Mononuclear cell (primary cell): ENCODE data around the gene LARGE1. TPM values are rescaled to one million over a fixed set of nuclear protein-coding genes. Genes with fewer than 3 reads are reported as not detected.
"Not testable (repeated sequence)": the region's sequence is repeated elsewhere in the genome, so short reads cannot be mapped to it uniquely, and the experiment has no call there.

ENCODE experiments used
- H3K27me3 ChIP-seq: 2 replicates; pipeline ENCODE4 v1.6.0; 2011; ENCODE audit warnings: low read length, control low read depth; ENCODE audit not compliant: insufficient read depth
- H3K4me1 ChIP-seq: 2 replicates; pipeline ENCODE4 v1.5.1; 2011; ENCODE audit warnings: mild to moderate bottlenecking, low read length, control low read depth; ENCODE audit not compliant: insufficient read depth
- H3K4me3 ChIP-seq: 2 replicates; pipeline ENCODE4 v1.5.1; 2011; ENCODE audit warnings: mild to moderate bottlenecking, low read length, moderate library complexity
- H3K9me3 ChIP-seq: 2 replicates; pipeline ENCODE4 v1.5.1; 2011; ENCODE audit warnings: low read depth, mild to moderate bottlenecking, control low read depth, low read length
- total RNA-seq: library from RNA; depleted of rRNA; stranded (reverse); fragments of >200 nt; gene quantifications from one replicate; pipeline ENCODE4 v1.2.3, GENCODE V29; 2012

LARGE1 gene
- total RNA-seq, 1 donor: 3.9 TPM

GRCh38 chr22:33476206-33476605 is 444.1 kb downstream of the LARGE1 start:
- Histone ChIP-seq H3K4me1 (no peaks in the 10 kb centered on the region), H3K4me3 (no peak overlapping the region), H3K9me3 (no peaks in the 10 kb centered on the region), H3K27me3 (no peaks in the 10 kb centered on the region)

GRCh38 chr22:33474587-33474986 is 445.7 kb downstream of the LARGE1 start:
- Histone ChIP-seq H3K9me3 (no peaks in the 10 kb centered on the region), H3K27me3 (no peaks in the 10 kb centered on the region), H3K4me3 (no peak overlapping the region), H3K4me1 (no peaks in the 10 kb centered on the region)

- H3K9me3 ChIP-seq: no peaks in the 10 kb centered on the region
- no peaks in the 10 kb centered on the region for H3K4me1 ChIP-seq
- no peaks in the 10 kb centered on the region for H3K27me3 ChIP-seq
- H3K4me3 ChIP-seq: no peak overlapping the region
These were observed 447.6 kb downstream of the LARGE1 start for GRCh38 chr22:33472462-33473344.

GRCh38 chr22:33470456-33470855 is 449.8 kb downstream of the LARGE1 start:
- Histone ChIP-seq H3K4me3 (no peak overlapping the region), H3K27me3 (no peaks in the 10 kb centered on the region), H3K4me1 (no peaks in the 10 kb centered on the region), H3K9me3 (no peaks in the 10 kb centered on the region)

- no peak overlapping the region for H3K4me3 ChIP-seq
- no peaks in the 10 kb centered on the region for H3K9me3 ChIP-seq
- H3K27me3 ChIP-seq: no peaks in the 10 kb centered on the region
- H3K4me1 ChIP-seq: no peaks in the 10 kb centered on the region
These were observed 452.6 kb downstream of the LARGE1 start for GRCh38 chr22:33467620-33468095.

GRCh38 chr22:33467080-33467479 is 453.2 kb downstream of the LARGE1 start:
- Histone ChIP-seq H3K4me3 (no peak overlapping the region), H3K4me1 (no peaks in the 10 kb centered on the region), H3K9me3 (no peaks in the 10 kb centered on the region), H3K27me3 (no peaks in the 10 kb centered on the region)

GRCh38 chr22:33465554-33465953 is 454.7 kb downstream of the LARGE1 start:
- no peaks in the 10 kb centered on the region for H3K9me3 ChIP-seq
- no peak overlapping the region for H3K4me3 ChIP-seq
- no peaks in the 10 kb centered on the region for H3K27me3 ChIP-seq
- H3K4me1 ChIP-seq: no peaks in the 10 kb centered on the region

GRCh38 chr22:33464698-33465097 is 455.6 kb downstream of the LARGE1 start:
- Histone ChIP-seq H3K4me1 (no peaks in the 10 kb centered on the region), H3K9me3 (no peaks in the 10 kb centered on the region), H3K27me3 (no peaks in the 10 kb centered on the region), H3K4me3 (no peak overlapping the region)

GRCh38 chr22:33461698-33462434 is 458.4 kb downstream of the LARGE1 start:
- Histone ChIP-seq H3K27me3 (no peaks in the 10 kb centered on the region), H3K9me3 (no peaks in the 10 kb centered on the region), H3K4me1 (no peaks in the 10 kb centered on the region), H3K4me3 (no peak overlapping the region)

GRCh38 chr22:33461245-33461644 is 459.0 kb downstream of the LARGE1 start:
- not testable (repeated sequence) for H3K27me3 ChIP-seq, H3K4me3 ChIP-seq, H3K4me1 ChIP-seq, H3K9me3 ChIP-seq

- H3K27me3 ChIP-seq: no peaks in the 10 kb centered on the region
- H3K4me1 ChIP-seq: no peaks in the 10 kb centered on the region
- no peak overlapping the region for H3K4me3 ChIP-seq
- H3K9me3 ChIP-seq: no peaks in the 10 kb centered on the region
These were observed 461.1 kb downstream of the LARGE1 start for GRCh38 chr22:33459137-33459536.

- Histone ChIP-seq H3K27me3 (no peaks in the 10 kb centered on the region), H3K4me3 (no peak overlapping the region), H3K9me3 (no peaks in the 10 kb centered on the region), H3K4me1 (no peaks in the 10 kb centered on the region)
These were observed 463.8 kb downstream of the LARGE1 start for GRCh38 chr22:33456511-33456910.

- Histone ChIP-seq H3K9me3 (no peaks in the 10 kb centered on the region), H3K4me1 (no peaks in the 10 kb centered on the region), H3K27me3 (no peaks in the 10 kb centered on the region), H3K4me3 (no peak overlapping the region)
These were observed 465.2 kb downstream of the LARGE1 start for GRCh38 chr22:33455036-33455435.

GRCh38 chr22:33451866-33452469 is 468.3 kb downstream of the LARGE1 start:
- Histone ChIP-seq H3K9me3 (no peaks in the 10 kb centered on the region), H3K4me1 (no peaks in the 10 kb centered on the region), H3K4me3 (no peak overlapping the region), H3K27me3 (no peaks in the 10 kb centered on the region)

GRCh38 chr22:33450756-33451155 is 469.5 kb downstream of the LARGE1 start:
- no peaks in the 10 kb centered on the region for H3K9me3 ChIP-seq
- no peaks in the 10 kb centered on the region for H3K27me3 ChIP-seq
- H3K4me3 ChIP-seq: no peak overlapping the region
- no peaks in the 10 kb centered on the region for H3K4me1 ChIP-seq
